ENCODE results near the gene C1orf226.

DNA sequence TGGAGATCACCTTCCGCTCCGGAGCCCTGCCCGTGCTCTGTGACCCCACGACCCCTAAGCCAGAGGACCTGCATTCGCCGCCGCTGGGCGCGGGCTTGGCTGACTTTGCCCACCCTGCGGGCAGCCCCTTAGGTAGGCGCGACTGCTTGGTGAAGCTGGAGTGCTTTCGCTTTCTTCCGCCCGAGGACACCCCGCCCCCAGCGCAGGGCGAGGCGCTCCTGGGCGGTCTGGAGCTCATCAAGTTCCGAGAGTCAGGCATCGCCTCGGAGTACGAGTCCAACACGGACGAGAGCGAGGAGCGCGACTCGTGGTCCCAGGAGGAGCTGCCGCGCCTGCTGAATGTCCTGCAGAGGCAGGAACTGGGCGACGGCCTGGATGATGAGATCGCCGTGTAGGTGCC is 14.5 kb upstream of the C1orf226 start:
- TF ChIP-seq CTCF (IDR thresholded peaks at IDR 0.05 in 4 of 5, conservative IDR thresholded peaks at IDR 0.05 in 1 of 5) (no peak), POLR2A (IDR thresholded peaks at IDR 0.05) (no peak)

Measured in gastrocnemius medialis (tissue), 4 donors.